ENCODE data around the gene ZC3H12C. TPM values are rescaled to one million over a fixed set of nuclear protein-coding genes. Genes with fewer than 3 reads are reported as not detected.

ZC3H12C gene
- total and polyA plus RNA-seq, 2 of the 13 experiments (the other 11 are each of a cell fraction or from before 2014, with no cell fraction given), result 2.4 to 5.7 TPM

DNA sequence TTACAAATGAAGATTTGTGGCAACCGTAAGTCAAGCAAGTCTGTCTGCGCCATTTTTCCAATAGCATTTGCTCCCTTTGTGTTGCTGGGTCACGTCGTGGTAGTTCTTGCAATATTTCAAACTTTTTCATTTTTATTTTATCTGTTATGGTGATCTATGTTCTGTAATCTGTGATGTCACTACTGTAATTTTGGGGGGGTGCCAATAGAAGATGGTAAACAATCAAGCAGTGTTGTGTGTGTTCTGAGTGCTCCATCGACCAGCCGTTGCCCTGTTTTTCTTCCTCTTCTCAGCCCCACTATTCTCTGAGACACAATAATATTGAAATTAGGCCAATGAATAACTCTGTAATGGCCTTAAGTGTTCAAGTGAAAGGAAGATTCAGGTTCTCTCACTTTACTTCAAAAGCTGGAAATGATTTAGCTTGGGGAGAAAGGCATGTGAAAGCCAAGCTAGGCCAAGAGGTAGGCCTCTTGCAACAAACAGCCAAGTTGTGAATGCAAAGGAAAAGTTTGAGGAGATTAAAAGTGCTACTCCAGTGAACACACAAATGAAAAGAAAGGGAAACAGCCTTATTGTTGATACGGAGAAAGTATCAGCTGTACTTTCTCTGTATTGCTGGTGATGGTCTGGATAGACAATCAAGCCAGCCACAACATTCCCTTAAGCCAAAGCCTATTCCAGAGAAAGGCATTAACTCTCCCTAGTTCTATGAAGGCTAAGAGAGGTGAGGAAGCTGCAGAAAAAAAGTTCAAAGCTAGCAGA lies 7.5 kb downstream of the ZC3H12C start:
- Histone ChIP-seq H3K4me2 (ENCODE audit: low read depth, low read length) (no peak overlapping the region), H3K4me3 (replicated peaks in 1 of 3; ENCODE audit: insufficient read depth in 1 of 3, low read depth in 2 of 3, low read length in 3 of 3) (no peak overlapping the region), H3K79me2 (ENCODE audit: insufficient read depth, low read length) (peaks cover 14% of the 10 kb centered on the region), H2AFZ (ENCODE audit: low read length) (no peak overlapping the region), H4K20me1 (ENCODE audit: insufficient read depth, low read length) (no peaks in the 10 kb centered on the region), H3K9ac (ENCODE audit: insufficient read depth, low read depth, low read length) (no peak overlapping the region), H3K4me1 (ENCODE audit: insufficient read depth, low read length) (peaks cover under 1% of the 10 kb centered on the region; the same call in 1 of the 2 replicates), H3K27me3 (ENCODE audit: control insufficient read depth in 1 of 2, insufficient read depth in 2 of 2, low read length in 2 of 2) (no peaks in the 10 kb centered on the region), H3K9me3 (ENCODE audit: low read length) (no peaks in the 10 kb centered on the region), H3K27ac (ENCODE audit: extremely low read length, insufficient read depth, low read length) (no peak overlapping the region), H3K36me3 (replicated peaks in 1 of 2; ENCODE audit: control insufficient read depth in 1 of 2, insufficient read depth in 2 of 2, low read length in 2 of 2) (no peaks in the 10 kb centered on the region)
- intact Hi-C loops (cut with micrococcal nuclease; ENCODE audit: unreplicated experiment), result no loop called here
- TF ChIP-seq SALL2 (CRISPR knock-in tag; IDR thresholded peaks at IDR 0.05) (no peak), MAF1 (CRISPR knock-in tag; IDR thresholded peaks at IDR 0.05; ENCODE audit: borderline replicate concordance) (no peak), NFE2 (CRISPR knock-in tag; IDR thresholded peaks at IDR 0.05) (no peak), ATF5 (CRISPR knock-in tag; IDR thresholded peaks at IDR 0.05; ENCODE audit: low read depth) (no peak), PCBP2 (optimal IDR thresholded peaks at IDR 0.05; ENCODE audit: low read depth, low read length, poor library complexity, severe bottlenecking) (no peak), CREB1 (IDR thresholded peaks at IDR 0.05) (peak; percentile 41; the same call in 1 of the 2 replicates), CREB1 (CRISPR knock-in tag; IDR thresholded peaks at IDR 0.05) (no peak)
- POLR2A ChIA-PET, result interaction anchor here (0.7 to 1.1 kb wide), 2 partner anchors 8 to 220 kb away, joined by 3 read pairs; no protein-coding TSS in a partner anchor
- WGBS (ENCODE audit: low lambda C conversion rate), result 97% methylated on average over 7 of the region's 7 CpGs
- no peak for FAIRE-seq
- in situ Hi-C loops (cut with HindIII; ENCODE audit: extremely low pct_ligation_motif_present, low pct_unique_long_range_greater_than_20kb), result no loop called here
- BruUV-seq (replicated peaks), result no TSS peak
- no peak for DNase-seq (ENCODE audit: low spot score)
- CTCF ChIA-PET (ENCODE audit: low intra/inter-chr PET ratio, low total read pairs), result no interaction called here
- ATAC-seq, result no peak

- H3K4me3 ChIP-seq (replicated peaks in 1 of 3; ENCODE audit: insufficient read depth in 1 of 3, low read depth in 2 of 3, low read length in 3 of 3), result no peak overlapping the region
- H4K20me1 ChIP-seq (ENCODE audit: insufficient read depth, low read length), result no peaks in the 10 kb centered on the region
- no peak for DNase-seq (ENCODE audit: low spot score)
- H3K4me2 ChIP-seq (ENCODE audit: low read depth, low read length), result no peak overlapping the region
- ChIA-PET POLR2A (no interaction called here), CTCF (ENCODE audit: low intra/inter-chr PET ratio, low total read pairs) (no interaction called here)
- intact Hi-C loops (cut with micrococcal nuclease; ENCODE audit: unreplicated experiment) (no loop called here), in situ Hi-C loops (cut with HindIII; ENCODE audit: extremely low pct_ligation_motif_present, low pct_unique_long_range_greater_than_20kb) (no loop called here)
- H3K36me3 ChIP-seq (replicated peaks in 1 of 2; ENCODE audit: control insufficient read depth in 1 of 2, insufficient read depth in 2 of 2, low read length in 2 of 2), result no peaks in the 10 kb centered on the region
- no peak overlapping the region for H2AFZ ChIP-seq (ENCODE audit: low read length)
- no TSS peak for BruUV-seq (replicated peaks)
- peaks cover 10% of the 10 kb centered on the region for H3K9me3 ChIP-seq (ENCODE audit: low read length)
- H3K27me3 ChIP-seq (ENCODE audit: control insufficient read depth in 1 of 2, insufficient read depth in 2 of 2, low read length in 2 of 2), result no peaks in the 10 kb centered on the region
- no peak overlapping the region for H3K9ac ChIP-seq (ENCODE audit: insufficient read depth, low read depth, low read length)
- FAIRE-seq, result no peak
- H3K27ac ChIP-seq (ENCODE audit: extremely low read length, insufficient read depth, low read length), result no peak overlapping the region
- no peaks in the 10 kb centered on the region for H3K79me2 ChIP-seq (ENCODE audit: insufficient read depth, low read length)
- H3K4me1 ChIP-seq (ENCODE audit: insufficient read depth, low read length), result no peaks in the 10 kb centered on the region
- ATAC-seq, result no peak
- WGBS (ENCODE audit: low lambda C conversion rate), result 95% methylated on average over 2 of the region's 2 CpGs
- TF ChIP-seq HES4 (CRISPR knock-in tag; IDR thresholded peaks at IDR 0.05; ENCODE audit: borderline replicate concordance), result no peak
- no peak for TF ChIP-seq ZFP41 (CRISPR knock-in tag; IDR thresholded peaks at IDR 0.05; ENCODE audit: borderline replicate concordance)
- TF ChIP-seq, protein P1, sequence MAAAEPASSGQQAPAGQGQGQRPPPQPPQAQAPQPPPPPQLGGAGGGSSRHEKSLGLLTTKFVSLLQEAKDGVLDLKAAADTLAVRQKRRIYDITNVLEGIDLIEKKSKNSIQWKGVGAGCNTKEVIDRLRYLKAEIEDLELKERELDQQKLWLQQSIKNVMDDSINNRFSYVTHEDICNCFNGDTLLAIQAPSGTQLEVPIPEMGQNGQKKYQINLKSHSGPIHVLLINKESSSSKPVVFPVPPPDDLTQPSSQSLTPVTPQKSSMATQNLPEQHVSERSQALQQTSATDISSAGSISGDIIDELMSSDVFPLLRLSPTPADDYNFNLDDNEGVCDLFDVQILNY (CRISPR knock-in tag; conservative IDR thresholded peaks at IDR 0.05), result no peak
- no peak for TF ChIP-seq DNMT1 (CRISPR knock-in tag; IDR thresholded peaks at IDR 0.05)
- no peak for TF ChIP-seq NCOA2 (CRISPR knock-in tag; IDR thresholded peaks at IDR 0.05)
- no peak for TF ChIP-seq PBX2 (CRISPR knock-in tag; IDR thresholded peaks at IDR 0.05)
- no peak for TF ChIP-seq GATAD2A (CRISPR knock-in tag; IDR thresholded peaks at IDR 0.05)
- TF ChIP-seq ZNF205 (CRISPR knock-in tag; IDR thresholded peaks at IDR 0.05), result no peak
Measured at GRCh38 chr11:110106713-110107274, 13.6 kb downstream of the ZC3H12C start.
